WTC11 (cell line): ENCODE measurements around the gene NFIX. TPM values are rescaled to one million over a fixed set of nuclear protein-coding genes. Genes with fewer than 3 reads are reported as not detected.

Experiments used
- ATAC-seq: fragments of 200-7000 bp; cut with Tn5 transposase; 2 replicates; pipeline ENCODE4 v1.10.0; 2021; ENCODE audit warnings: mild to moderate bottlenecking, moderate library complexity
- CTCF ChIA-PET: fragments of 300-600 bp; sonication (Branson Sonifier 250); formaldehyde crosslinking; loops from one replicate; lab custom pipeline; 2021; ENCODE audit warnings: antibody characterized with exemption; lab: Charles Lee
- POLR2A ChIA-PET: fragments of 350-600 bp; sonication (Branson Sonifier 250); formaldehyde crosslinking; loops from one replicate; lab custom pipeline; 2021; ENCODE audit warnings: antibody characterized with exemption; lab: Charles Lee
- DNase-seq: peaks from one replicate; pipeline ENCODE4 v3.0.0; 2021; ENCODE audit warnings: low spot score
- H3K27ac Mint-ChIP-seq: 2 replicates; pipeline ENCODE4 v1.8.0; 2021; ENCODE audit warnings: mixed read lengths
- H3K27me3 Mint-ChIP-seq: 2 replicates; pipeline ENCODE4 v1.8.0; 2021; ENCODE audit warnings: low read depth, mild to moderate bottlenecking, moderate library complexity, mixed read lengths
- H3K36me3 Mint-ChIP-seq: 2 replicates; pipeline ENCODE4 v1.8.0; 2021; ENCODE audit warnings: mixed read lengths
- H3K4me1 Mint-ChIP-seq: 2 replicates; pipeline ENCODE4 v1.8.0; 2022; ENCODE audit warnings: mixed read lengths
- H3K4me3 Mint-ChIP-seq: 2 replicates; pipeline ENCODE4 v1.8.0; 2021; ENCODE audit warnings: mild to moderate bottlenecking, moderate library complexity, mixed read lengths
- H3K9me3 Mint-ChIP-seq: 2 replicates; pipeline ENCODE4 v1.8.0; 2021; ENCODE audit warnings: mixed read lengths
- ATF3 ChIP-seq: sonication (generic); formaldehyde crosslinking; conservative IDR thresholded peaks from 2 replicates; pipeline ENCODE4 v1.8.1; 2022; ENCODE audit warnings: mild to moderate bottlenecking, missing genetic modification reagents
- CBFB ChIP-seq: sonication (generic); formaldehyde crosslinking; IDR thresholded peaks from 2 replicates; pipeline ENCODE4 v1.8.1; 2022; ENCODE audit warnings: mild to moderate bottlenecking, low read depth, missing genetic modification reagents
- EMX1 ChIP-seq: fragments of 250-450 bp; sonication (Bioruptor Pico); IDR thresholded peaks from 2 replicates; pipeline ENCODE4 v1.8.0; 2021; ENCODE audit warnings: mild to moderate bottlenecking
- ETV6 ChIP-seq: sonication (generic); formaldehyde crosslinking; IDR thresholded peaks from 2 replicates; pipeline ENCODE4 v1.8.1; 2022; ENCODE audit warnings: mild to moderate bottlenecking, missing genetic modification reagents
- GRHL2 ChIP-seq: fragments of 250-450 bp; sonication (Bioruptor Pico); IDR thresholded peaks from 2 replicates; pipeline ENCODE4 v1.8.0; 2022; ENCODE audit warnings: mild to moderate bottlenecking, moderate library complexity; ENCODE audit not compliant: insufficient replicate concordance, severe bottlenecking
- GTF2I ChIP-seq: fragments of 250-450 bp; sonication (Bioruptor Pico); conservative IDR thresholded peaks from 2 replicates; pipeline ENCODE4 v1.4.0; 2021; ENCODE audit warnings: mild to moderate bottlenecking
- IRF1 ChIP-seq: sonication (generic); formaldehyde crosslinking; IDR thresholded peaks from 2 replicates; pipeline ENCODE4 v1.8.0; 2023; ENCODE audit warnings: missing genetic modification reagents
- IRF2 ChIP-seq: sonication (generic); formaldehyde crosslinking; IDR thresholded peaks from 2 replicates; pipeline ENCODE4 v1.8.0; 2022; ENCODE audit warnings: low read depth, missing genetic modification reagents, borderline replicate concordance
- JAZF1 ChIP-seq: fragments of 250-450 bp; sonication (Bioruptor Pico); IDR thresholded peaks from 2 replicates; pipeline ENCODE4 v1.9.0; 2021; ENCODE audit warnings: moderate library complexity, mild to moderate bottlenecking, inconsistent platforms
- MLX ChIP-seq: sonication (generic); formaldehyde crosslinking; IDR thresholded peaks from 2 replicates; pipeline ENCODE4 v1.8.1; 2023; ENCODE audit warnings: mild to moderate bottlenecking, missing genetic modification reagents, moderate library complexity
- RORB ChIP-seq: fragments of 250-450 bp; sonication (Bioruptor Pico); IDR thresholded peaks from 2 replicates; pipeline ENCODE4 v1.9.0; 2021; ENCODE audit warnings: mild to moderate bottlenecking
- TCF7 ChIP-seq: sonication (generic); formaldehyde crosslinking; IDR thresholded peaks from 2 replicates; pipeline ENCODE4 v1.8.0; 2022; ENCODE audit warnings: mild to moderate bottlenecking, low read depth, missing genetic modification reagents, moderate library complexity
- TP53 ChIP-seq: sonication (generic); formaldehyde crosslinking; IDR thresholded peaks from 2 replicates; pipeline ENCODE4 v1.8.1; 2023; ENCODE audit warnings: mild to moderate bottlenecking, missing genetic modification reagents
- ZBTB43 ChIP-seq: sonication (generic); formaldehyde crosslinking; IDR thresholded peaks from 2 replicates; pipeline ENCODE4 v1.8.1; 2023; ENCODE audit warnings: mild to moderate bottlenecking, missing genetic modification reagents
- total RNA-seq: library from RNA; stranded (reverse); gene quantifications from 3 replicates; pipeline ENCODE4 v1.2.3, GENCODE V29; 2021

NFIX gene
- total RNA-seq, 1 experiment from 2014 or later, result 1.4 TPM

GRCh38 chr19:13006431-13007281 is 11.4 kb downstream of the NFIX start (continued):
- TF ChIP-seq JAZF1, result no peak
- no peak for TF ChIP-seq GTF2I (CRISPR knock-in tag)

- DNase-seq, result no peak
- no peak overlapping the region for H3K4me3 Mint-ChIP-seq
- ChIA-PET CTCF (interaction anchor here (0.8 to 3.9 kb wide), 7 partner anchors 13 to 87 kb away, joined by 3 to 36 read pairs (median 3); no protein-coding TSS in a partner anchor), POLR2A (no interaction called here)
- no peak overlapping the region for H3K27ac Mint-ChIP-seq
- ATAC-seq, result no peak
- H3K9me3 Mint-ChIP-seq, result no peaks in the 10 kb centered on the region
- no peaks in the 10 kb centered on the region for H3K36me3 Mint-ChIP-seq
- TF ChIP-seq ZBTB43 (CRISPR knock-in tag) (no peak), EMX1 (CRISPR knock-in tag) (no peak), CBFB (CRISPR knock-in tag) (no peak), RORB (no peak), TP53 (CRISPR knock-in tag) (no peak), MLX (CRISPR knock-in tag) (no peak), IRF1 (CRISPR knock-in tag) (no peak), IRF2 (CRISPR knock-in tag) (no peak), ETV6 (CRISPR knock-in tag) (no peak), TCF7 (CRISPR knock-in tag) (no peak), GRHL2 (CRISPR knock-in tag) (no peak)
- H3K27me3 Mint-ChIP-seq, result peaks cover 96% of the 10 kb centered on the region
- peaks cover 15% of the 10 kb centered on the region for H3K4me1 Mint-ChIP-seq
These were observed 12.2 kb downstream of the NFIX start for GRCh38 chr19:13007292-13008045.

- H3K27me3 Mint-ChIP-seq, result peaks cover 98% of the 10 kb centered on the region
- CTCF ChIA-PET, result interaction anchor here (0.6 to 3.2 kb wide), 11 partner anchors 9 to 86 kb away, joined by 3 to 28 read pairs (median 8); no protein-coding TSS in a partner anchor
- peaks cover 3% of the 10 kb centered on the region; the same call in 1 of the 2 replicates for H3K36me3 Mint-ChIP-seq
- H3K4me1 Mint-ChIP-seq, result peaks cover 29% of the 10 kb centered on the region
- no peak for DNase-seq
- H3K9me3 Mint-ChIP-seq, result no peaks in the 10 kb centered on the region
- POLR2A ChIA-PET, result no interaction called here
- no peak overlapping the region for H3K27ac Mint-ChIP-seq
- H3K4me3 Mint-ChIP-seq, result no peak overlapping the region
- TF ChIP-seq ATF3 (CRISPR knock-in tag) (0 out of 2 replicates have a peak, but pooled peaks have one; percentile 19), GTF2I (CRISPR knock-in tag) (no peak)
- TF ChIP-seq, all 79 proteins: peak for 1
- ATAC-seq, result no peak
These were observed 13.9 kb downstream of the NFIX start for GRCh38 chr19:13008926-13009787.
